Stimulated activated naive CD8-positive, alpha-beta T cell treated with anti-CD3 and anti-CD28 coated beads, Interleukin-15, Interleukin-2, amounts not matched to agents 100 U/mL and 50 U/mL, for 24 hours (primary cell): ENCODE data around the gene GCC1.
A peak's percentile ranks its signal among the peaks of the same experiment; 100 is the strongest.
"Not testable (repeated sequence)": the region's sequence is repeated elsewhere in the genome, so short reads cannot be mapped to it uniquely, and the experiment has no call there.

ENCODE experiments used
- ATAC-seq: fragments of 150-1000 bp; cut with Tn5 transposase; one replicate; pipeline ENCODE4 v1.10.0; 2021
- DNase-seq: peaks from one replicate; pipeline ENCODE4 v3.0.0; 2021

GCC1 gene

DNA sequence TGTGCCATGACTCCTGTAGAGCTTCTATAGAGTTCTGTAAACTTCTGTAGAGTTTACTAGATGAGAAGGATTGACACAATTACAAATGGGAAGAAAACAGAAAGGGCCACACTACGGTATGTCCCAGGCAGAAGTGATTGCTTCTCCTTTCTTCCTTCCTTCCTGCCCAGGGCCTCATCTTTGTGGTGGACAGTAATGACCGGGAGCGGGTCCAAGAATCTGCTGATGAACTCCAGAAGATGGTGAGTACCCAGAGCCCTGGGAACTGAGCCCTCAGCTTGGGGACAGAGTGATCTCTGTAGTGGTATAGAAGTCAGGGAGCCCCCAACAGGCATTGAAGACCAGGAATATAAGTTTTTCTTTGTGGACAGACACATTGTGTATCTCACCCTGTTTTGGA is 4.5 kb upstream of the GCC1 start:
- DNase-seq = no peak
- no peak for ATAC-seq

DNA sequence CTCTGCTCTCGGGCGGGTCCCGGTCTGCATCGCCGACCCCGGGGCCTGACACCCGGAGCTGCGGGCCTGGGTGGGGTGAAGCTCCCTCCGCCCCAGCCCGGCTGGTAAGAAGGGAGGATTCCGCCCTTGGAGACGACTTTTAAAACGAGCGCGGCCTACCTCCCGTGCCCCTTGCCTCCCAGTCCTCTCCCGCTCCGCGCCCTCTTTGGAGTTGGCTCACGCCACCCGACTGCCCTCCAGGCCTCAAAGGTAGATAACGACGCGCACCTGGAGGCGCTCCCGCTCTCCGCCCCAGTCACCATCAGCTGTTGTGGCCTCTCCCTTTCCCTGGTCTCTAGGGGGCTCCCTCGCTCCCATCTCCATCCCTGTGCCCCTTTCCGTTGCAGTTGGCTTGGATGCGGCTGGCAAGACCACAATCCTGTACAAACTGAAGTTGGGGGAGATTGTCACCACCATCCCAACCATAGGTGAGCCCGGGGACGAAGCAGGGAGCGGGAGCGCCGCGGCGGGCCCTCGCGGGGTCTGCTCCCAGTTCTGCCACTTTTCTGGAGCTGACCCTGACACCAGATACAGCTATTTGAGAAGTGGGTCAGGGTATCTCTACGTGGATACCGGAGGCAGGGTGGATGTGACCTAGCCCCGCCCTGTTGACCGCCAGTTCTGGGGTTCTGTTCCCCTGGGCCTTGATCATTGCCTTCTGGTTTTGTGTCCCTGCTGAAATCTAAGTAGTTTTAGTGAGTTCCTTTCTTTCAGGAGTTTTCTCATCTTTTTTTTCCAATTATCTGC is 3.5 kb upstream of the GCC1 start:
- DNase-seq = peak; percentile 48
- peak; percentile 8 for ATAC-seq

DNA sequence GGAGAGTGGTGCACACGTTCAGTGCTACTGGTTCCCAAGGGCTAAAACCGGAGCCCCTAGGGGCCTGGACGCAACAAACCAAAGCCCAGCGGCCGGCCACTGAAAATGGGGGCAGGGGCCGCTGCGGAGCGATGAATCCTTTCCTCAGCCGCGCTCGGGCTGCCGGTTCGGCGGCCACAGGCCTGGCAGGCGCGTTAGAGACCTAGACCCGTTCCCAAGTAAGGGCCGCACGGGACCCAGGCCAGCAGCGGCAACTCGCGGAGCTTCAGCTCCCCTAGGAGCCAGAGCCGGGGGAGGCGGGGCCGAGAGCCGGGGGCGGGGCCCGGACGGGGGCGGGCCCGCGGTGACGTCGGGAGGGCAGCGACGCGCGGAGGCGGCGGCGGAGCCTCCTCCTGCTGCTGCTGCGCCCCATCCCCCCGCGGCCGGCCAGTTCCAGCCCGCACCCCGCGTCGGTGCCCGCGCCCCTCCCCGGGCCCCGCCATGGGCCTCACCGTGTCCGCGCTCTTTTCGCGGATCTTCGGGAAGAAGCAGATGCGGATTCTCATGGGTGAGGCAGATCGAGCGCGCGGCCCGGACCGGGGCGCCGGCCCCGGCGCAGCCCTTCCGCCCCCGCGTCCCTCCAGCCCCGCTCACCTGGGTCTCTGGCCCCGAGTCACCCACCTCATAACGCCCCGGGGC is 2.8 kb upstream of the GCC1 start, which contains the start of gene ARF5:
Gene ARF5 (plus strand): TSS at position 393 of the 678 bp plus-strand sequence. CDS start 88 bp downstream, at position 481.
- ATAC-seq = peak; percentile 81

DNA sequence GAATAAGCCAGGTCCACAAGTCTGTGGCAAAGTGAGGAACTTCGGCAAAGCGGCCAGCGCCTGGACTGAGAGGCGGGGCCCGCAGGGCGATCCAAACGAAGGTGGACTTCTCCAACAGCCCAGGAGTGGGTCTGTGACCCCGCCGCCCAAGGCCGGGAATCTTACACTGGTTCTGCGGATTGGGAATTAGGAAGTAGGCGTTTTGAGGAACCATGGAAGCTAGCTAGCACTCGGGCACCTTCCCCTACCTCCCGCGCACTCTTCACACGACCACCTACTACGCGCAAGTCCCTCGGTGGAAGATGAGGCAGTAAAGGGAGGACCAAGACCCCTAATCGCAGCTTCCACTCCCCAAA is 2.2 kb upstream of the GCC1 start:
- ATAC-seq = no peak
- DNase-seq = peak; percentile 12

More for the DNA sequence above, 2.8 kb upstream of the GCC1 start, which contains the start of gene ARF5:
- peak; percentile 93 for DNase-seq

DNA sequence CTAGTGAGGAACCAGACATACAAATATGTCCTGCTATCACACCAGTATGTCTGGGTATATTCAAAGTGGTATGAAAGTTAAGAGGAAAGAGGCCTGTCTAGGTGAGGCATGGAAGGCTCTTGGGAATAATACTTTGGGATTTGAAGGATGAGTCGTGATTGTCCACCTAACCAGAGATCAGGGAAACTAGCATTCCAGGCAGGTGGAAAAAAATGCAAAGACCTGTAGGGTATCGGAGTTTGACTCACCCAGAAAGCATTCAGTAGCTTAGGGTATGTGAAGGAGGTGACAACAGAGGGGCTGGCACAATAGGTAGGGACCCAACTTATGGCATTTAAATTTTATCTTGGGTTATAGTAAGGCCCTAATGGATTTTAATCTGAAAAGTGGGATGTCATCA is 950 bp upstream of the GCC1 start:
- ATAC-seq (no peak), DNase-seq (no peak)

DNA sequence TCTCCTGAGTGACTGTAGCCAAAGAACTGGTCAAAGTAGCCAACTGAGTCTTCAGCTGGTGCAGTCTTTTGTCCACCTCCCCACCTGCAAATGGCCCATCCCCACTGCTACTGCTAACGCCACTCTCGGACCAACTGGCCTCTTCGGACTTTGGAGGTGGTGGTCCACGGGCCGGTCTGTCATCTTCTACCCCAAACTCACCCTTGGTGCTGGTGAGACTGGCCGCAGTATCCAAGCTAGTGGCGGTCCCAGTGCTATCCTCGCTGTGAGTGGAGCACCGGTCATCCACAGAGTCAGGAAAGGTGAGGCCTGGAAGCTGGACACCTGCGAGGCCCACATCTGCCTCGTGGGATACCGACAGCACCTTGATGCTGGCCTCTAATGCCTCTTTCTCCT is 750 bp downstream of the GCC1 start:
- DNase-seq (no peak), ATAC-seq (no peak)

DNA sequence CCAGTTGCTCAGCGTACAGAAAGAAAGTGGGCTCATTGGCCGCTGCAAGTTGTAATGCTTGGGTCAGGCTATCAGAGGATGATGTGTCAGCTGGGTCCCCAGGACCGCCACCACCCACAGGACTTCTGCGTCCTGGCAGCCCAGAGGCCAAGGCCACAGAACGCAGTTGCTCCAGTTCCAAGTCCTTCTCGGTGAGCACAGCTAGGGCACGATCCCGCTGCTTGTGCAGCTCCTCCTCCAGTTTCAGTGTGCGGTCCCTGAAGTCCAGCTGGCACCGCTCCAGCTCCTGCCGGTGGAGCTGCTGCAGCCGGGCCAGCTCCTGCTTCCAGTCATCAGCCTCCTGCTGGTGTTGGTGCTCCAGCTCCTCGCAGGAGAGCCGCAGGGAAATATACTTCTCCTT is 3.0 kb downstream of the GCC1 start:
- ATAC-seq (no peak), DNase-seq (no peak)

DNA sequence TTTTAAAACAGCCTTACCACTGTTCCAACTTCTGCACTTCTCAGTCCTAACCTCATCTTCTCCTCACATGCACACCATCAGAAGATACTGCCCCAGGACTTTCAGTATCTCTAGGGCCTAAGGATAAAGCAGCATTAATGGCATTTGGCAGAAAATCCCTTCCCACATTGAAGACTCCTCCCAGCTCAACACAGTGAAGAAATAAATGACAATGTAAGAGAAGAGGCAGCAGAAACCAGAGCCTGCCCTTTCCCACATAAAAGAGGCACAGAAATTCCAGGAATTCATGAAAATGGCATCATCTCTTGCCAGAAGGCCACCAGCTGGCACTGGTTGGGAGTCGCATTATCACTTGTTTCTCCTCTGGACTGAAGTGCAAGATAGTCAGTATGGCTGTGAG is 3.7 kb downstream of the GCC1 start:
- ATAC-seq (no peak), DNase-seq (no peak)

DNA sequence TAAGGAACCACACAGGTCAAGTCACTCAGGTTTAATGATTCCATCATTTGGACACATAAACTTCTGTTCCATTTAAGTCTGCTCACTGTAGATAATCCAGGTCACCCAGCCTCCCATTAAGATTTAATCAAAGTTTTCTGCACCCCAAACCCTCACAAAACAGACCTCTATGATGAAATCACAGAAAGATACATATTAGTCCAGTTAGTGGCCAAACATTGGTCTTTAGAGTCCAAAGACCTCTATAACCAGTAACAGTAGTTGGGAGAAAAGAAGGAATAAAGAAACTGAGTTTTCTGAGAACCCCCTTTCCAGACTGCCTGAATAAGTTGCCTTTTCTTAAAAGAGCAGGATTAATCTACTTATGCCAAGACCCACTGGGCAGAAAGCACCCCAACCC is 4.8 kb downstream of the GCC1 start:
- ATAC-seq (no peak), DNase-seq (no peak)

DNA sequence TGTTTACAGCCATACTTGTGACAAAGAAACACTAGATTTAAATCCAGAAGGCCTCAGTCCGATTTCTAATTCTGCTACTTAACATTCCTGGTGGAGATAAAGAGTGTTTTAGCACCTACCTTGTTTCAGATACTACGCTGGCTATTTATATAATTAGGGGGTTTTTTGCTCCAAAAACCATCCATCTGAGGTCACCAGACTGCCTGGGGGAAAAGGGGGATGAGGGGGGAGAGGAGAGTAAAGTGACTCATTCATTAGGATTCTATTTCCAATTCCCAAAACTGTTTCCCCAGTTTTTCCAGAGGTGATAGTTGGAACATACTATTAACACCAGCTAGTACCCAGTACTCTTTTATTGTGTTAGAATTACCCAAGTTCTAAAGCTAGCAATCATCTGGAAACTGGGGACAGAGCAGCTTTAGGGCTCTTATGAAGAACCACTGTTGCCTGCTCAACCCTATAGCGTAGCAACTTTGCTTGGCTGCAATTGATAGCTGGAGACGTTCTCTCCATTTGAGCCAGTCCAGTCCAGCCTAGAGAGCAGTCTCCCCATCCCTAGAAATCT is 6.6 kb downstream of the GCC1 start:
- ATAC-seq = no peak
- no peak for DNase-seq

DNA sequence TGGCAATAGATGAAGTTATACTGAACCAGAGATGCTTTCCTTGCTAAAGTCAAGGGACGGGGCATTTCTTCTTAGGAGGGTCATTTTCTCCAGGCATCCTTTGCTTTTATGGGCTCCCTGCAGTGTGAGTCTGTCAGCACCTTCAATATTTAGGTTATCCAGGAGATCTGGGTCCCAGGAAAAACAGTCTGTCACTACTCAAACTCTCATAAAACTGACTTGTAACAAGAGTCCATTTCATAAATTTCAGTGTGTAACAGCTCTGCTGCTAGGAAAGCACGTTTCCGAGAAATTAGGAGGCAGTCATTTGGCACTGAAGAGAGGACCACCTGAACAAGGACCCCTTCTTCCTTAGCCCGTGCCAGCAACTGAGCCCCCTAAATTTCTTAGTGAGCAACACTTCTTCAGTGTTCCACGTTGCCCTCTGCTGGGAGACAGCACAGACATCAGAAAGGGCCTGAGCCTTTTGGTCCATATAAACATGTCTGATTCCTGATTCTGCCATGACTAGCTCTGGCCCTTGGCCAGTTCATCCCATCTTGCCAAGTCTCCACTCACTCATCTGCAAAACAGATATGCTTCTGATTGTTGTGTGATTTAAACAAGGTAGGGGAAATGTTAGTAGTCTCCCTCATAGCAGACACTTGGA is 7.2 kb downstream of the GCC1 start:
- DNase-seq = no peak
- no peak for ATAC-seq

DNA sequence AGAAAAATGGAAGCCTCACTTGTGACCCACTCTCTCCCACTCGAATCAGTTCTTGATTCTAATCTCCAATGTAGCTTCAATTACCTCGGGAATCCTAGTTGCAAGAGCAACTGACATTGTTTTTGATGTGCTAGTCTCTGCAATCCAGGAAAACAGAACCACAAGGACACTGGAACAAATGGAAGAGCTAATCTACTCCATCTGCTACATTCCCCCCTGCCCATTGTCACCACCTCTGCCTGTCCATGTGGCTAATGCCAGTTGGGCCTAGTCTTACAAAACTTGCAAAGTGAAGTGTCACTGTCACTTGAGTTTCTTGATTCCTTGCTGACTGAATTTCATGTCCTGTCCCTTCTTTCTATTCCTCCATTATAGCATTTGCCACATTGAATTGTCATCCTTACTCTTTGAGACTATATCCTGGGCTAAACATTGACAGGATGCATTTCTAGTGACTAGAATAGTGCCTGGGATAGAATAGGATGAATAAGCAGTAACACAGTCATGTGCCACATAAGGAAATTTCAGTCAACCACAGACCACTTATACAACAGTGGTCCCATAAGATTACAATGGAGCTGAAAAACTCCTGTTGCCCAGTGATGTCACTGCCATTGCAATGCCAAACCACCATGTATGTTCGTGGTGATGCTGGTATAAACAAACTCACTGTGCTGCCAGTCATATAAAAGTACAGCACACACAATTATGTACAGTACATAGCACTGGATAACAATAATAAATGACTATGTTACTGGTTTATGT is 13.5 kb downstream of the GCC1 start:
- DNase-seq (no peak), ATAC-seq (no peak)

DNA sequence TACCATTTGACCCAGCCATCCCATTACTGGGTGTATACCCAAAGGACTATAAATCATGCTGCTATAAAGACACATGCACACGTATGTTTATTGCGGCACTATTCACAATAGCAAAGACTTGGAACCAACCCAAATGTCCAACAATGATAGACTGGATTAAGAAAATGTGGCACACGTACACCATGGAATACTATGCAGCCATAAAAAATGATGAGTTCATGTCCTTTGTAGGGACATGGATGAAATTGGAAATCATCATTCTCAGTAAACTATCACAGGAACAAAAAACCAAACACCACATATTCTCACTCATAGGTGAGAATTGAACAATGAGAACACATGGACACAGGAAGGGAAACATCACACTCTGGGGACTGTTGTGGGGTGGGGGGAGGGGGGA is 17.4 kb downstream of the GCC1 start:
- not testable (repeated sequence) for DNase-seq, ATAC-seq

DNA sequence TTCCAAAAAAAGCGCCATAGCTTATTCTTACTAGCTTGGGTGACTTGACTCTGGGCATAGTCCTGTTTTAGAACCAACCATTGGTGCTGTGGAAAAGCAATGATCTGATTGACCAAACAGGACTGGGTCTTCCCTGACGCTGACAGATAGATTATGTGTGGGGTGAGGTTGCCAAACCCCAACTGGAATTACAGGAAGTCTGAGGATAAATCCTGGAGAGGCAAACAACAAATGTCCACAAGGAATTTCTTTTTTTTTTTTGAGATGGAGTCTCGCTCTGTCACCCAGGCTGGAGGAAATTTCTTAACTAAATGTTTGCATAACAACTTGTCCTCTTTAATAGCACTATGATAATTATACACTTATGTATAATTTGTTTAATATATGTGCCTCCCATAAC is 19.2 kb downstream of the GCC1 start:
- ATAC-seq (no peak), DNase-seq (no peak)

DNA sequence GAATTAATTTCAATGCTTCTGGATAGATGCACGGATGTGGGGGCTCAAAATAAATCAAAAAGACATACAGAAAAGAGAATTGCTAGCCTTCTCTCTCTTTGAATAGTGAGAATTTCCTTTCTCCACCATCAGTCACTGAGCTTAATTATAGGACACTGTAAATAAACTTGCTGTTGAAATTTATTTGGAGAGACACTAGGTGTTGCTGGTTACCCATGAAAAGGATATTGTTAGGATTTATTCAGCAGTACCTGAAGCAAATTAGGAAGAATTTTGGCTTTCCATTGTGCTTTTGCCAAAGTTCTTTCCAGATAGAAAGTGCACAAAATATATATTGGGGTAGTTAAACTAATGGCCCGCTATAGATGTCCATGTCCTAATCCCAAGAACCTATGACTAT is 27.6 kb downstream of the GCC1 start:
- DNase-seq (no peak), ATAC-seq (no peak)

DNA sequence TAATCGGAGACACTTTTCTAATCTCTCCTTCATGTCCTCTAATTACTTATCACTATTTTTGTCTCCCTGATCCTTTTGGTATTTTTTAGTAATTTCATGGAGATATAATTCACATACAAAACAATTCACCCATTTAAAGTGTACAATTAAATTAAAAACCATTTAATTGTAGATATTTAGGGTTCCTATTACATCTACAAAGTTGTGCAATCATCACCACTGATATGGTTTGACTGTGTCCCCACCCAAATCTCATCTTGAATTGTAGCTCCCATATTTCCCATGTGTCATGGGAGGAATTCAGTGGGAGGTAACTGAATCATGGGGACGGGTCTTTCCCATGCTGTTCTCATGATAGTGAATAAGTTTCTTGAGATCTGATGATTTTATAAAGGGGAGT is 29.0 kb downstream of the GCC1 start:
- ATAC-seq = no peak
- no peak for DNase-seq

DNA sequence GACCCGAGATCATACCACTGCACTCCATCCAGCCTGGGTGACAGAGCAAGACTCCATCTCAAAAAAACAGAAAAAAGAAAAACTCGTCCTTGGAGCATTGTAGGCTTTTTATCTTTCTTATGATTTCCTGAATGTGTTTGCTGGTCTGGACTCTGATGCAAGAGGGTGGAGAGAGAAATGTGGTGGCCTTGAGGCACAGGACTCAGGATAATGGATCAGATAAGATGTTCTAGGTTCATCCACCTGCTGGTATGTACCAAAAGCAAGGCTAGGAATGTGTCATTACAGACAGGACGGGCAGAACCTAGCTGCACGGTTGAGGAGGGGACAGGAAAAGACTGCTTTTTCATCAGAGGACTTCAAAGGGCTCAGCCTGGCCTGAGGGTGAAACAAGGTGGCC is 33.5 kb downstream of the GCC1 start:
- DNase-seq = no peak
- no peak for ATAC-seq

DNA sequence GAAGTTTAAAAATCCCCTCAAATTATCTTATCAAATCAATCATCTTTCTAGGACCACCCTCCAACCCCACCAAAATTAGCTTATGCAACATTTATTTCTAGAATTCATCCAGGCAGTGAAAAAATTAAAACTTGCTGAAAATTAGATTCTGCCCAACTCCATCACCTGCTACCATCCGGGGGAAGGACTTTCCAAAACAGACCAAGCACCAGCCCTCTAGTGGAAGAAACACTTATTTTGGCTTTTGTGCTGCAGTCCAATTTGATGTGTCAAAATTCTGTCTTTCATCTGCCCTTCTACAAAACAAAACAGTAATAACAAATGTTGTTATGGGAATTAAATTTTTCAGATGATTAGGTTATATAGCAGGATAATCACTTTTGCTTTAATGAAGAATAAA is 35.1 kb downstream of the GCC1 start:
- no peak for DNase-seq
- ATAC-seq = no peak

DNA sequence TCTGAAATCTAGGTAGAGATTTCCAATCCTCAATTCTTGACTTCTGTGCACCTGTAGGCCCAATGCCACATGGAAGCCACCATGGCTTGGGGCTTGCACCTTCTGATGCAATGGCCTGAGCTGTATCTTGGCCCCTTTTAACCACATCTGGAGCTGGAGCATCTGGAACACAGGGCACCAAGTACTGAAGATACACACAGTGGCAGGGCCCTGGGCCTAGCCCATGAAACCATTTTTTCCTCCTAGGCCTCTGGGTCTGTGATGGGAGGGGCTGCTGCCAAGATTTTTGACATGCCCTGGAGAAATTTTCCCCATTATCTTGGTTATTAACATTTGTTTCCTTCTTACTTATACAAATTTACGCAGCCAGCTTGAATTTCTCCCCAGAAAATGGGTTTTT is 39.1 kb downstream of the GCC1 start:
- ATAC-seq (no peak), DNase-seq (no peak)

DNA sequence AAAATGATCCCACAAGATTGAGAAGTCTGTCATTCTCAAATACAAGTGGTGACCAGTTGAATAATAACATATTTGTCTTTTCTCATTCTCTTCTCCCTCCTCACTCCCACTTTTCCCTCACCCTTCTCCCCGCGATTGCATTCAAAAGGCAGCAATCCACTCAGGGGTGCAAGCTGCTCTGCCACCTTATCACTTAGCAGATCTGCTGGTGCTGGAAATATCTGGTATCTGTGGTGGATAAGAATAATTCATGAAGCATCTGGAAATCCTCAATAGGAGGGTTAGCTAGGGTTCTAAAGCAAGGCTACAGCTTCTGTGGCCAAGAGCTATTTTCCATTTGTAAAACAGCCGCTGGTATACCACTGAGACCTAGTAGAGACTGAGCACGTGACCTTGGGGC is 43.8 kb downstream of the GCC1 start:
- ATAC-seq = no peak
- no peak for DNase-seq

DNA sequence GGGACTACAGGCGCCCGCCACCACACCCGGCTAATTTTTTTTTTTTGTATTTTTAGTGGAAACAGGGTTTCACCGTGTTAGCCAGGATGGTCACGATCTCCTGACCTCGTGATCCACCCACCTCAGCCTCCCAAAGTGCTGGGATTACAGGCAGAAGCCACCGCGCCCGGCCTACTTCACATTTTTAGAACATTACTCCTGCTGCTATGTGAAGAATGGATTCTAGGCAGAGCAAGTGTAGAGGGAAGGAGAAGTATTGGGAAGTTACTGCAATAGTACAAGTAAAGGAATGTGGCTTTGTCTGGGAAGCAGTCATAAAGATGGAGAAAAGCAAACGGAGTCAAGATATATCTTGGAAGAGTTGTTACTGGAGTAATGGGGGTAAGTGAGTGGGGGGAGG is 44.9 kb downstream of the GCC1 start:
- DNase-seq, ATAC-seq: not testable (repeated sequence)

DNA sequence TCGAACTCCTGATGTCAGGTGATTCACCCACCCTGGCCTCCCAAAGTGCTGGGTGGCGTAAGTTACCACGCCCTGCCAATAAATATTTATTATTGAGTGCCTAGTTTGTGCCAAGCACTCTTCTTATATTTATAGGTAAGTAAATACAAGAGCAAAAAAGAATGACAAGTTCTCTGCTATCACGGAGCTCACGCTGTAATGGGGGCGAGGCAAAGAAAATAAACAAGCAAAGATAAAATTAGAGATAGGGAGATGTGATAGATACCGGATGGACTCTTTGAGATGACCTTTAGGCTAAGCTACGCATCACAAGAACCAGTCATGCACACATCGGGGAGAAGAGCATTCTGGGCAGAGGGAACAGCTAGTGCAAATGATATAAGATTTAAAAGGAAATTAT is 46.3 kb downstream of the GCC1 start:
- ATAC-seq = no peak
- DNase-seq = no peak
